NCI-H128 (cell line): ENCODE data around the gene CHID1.

Experiments
- DNase-seq: peaks from one replicate; lab custom pipeline; 2025; ENCODE audit not compliant: unreplicated experiment; lab: John Stamatoyannopoulos, UW

The CHID1 gene

DNA sequence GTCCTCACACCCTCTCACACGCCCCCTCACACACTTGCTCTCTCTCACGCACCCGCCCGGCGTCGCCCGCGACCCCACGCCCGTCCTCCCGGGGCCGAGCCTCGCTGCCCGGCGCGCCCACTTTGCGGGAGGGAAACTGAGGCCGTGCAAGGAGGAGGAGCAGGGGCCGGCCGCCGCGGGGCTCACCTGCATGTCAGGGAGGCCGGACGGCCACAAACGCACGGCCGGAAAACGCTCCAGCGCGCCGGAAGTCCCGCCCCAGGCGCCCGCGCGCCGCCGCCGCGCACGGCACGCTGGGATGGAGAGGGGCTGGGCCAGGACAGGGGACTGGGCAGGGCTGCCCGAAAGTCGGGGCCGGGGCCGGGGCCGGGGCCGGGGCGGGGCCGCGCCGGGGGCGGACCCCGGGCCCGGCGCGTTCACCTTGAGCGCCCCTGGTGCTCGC lies at the start of gene CHID1:
Gene CHID1 (minus strand): TSS at position 222 of the 442 bp plus-strand sequence. CDS start 5,994 bp downstream, outside the sequence.
- peak; percentile 61 for DNase-seq

DNA sequence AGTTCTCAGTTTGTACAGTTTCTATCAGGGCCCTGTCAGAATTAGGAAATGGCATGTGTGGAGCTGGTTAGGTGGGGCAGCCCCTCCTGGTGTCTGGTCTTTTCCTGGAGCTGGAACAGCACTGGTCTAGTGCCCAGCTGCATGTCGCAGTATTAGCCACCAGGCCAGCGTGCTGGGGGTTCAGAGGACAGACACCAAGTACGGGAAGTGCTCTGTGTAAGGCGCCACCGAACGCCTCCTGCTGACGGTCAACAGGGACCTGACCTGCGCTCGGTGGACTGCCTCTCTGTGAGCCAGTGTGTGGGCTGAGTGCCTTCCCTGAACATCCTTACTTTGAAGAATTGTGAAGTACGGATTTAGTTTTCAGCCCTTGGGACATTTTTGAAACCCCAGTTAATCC lies 49.0 kb upstream of the CHID1 start:
- DNase-seq: no peak

DNA sequence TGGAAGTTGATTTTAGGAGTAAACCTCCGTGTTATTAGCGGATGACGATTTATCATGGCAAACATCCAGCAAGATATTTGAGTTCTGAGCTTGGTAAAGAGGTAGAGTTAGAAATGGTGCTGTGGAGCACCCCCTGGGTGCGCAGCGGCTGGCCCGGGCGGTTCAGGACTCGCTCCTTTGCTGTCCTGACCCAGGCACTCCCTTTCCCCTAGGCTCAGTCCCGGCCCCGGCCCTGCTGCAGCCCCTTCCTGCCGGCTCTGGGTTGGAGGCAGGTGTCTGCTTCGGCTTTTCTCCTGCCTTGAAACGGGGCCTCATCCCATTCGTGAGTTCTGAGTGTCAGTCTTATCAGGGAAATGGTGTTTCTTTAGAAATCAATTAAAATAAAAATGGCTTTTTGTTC lies 48.4 kb upstream of the CHID1 start:
- DNase-seq: no peak

DNA sequence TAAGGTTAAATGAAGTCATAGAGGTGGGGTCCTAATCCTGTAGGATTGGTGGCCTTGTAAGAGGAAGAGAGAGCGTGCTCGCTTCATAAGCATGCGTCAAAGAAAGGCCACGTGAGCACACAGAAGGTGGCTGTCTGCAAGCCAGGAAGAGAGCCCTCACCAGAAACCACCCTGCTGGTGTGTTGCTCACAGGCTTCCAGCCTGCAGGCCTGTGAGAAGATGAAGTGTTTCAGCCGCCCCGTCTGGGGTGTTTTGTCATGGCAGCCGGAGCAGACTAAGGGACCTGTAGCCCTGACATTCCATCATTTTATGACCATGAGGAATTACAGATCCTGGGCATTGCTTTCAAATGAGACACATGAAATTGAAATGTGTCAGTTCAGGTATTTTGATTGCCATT lies 47.5 kb upstream of the CHID1 start:
- no peak for DNase-seq

DNA sequence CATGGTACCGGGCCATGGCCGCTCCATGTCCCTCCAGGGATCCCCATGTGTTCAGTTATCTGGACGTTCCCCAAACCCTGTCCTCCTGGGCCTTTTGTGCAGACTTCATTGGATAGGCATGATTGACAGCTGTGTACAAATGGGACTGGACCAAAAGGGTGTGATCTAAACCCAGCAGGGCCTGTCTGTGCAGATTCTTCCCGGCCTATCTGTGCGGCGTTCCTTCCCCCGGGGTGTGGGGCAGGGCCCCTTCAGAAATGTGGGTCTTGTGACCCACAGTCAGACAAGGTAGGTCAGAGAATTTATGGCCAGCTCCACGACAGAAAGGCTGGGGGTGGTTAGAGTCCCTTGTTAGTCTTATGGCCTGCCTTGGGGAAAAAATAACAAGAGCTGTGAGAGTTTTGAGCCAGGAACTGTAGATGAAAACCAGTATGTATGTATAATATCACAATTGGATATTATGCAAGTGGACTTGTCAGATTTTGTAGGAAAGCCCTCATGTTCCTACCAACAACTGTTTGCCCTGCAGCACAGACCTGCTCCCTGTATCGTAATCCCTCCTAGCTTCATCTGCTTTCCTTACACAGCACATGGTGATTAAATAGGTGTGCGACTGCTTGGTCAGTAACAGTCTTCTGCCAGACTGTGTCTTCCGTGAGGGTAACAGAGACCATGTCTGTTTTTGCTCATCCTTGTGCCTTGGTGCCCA lies 46.8 kb upstream of the CHID1 start:
- no peak for DNase-seq

DNA sequence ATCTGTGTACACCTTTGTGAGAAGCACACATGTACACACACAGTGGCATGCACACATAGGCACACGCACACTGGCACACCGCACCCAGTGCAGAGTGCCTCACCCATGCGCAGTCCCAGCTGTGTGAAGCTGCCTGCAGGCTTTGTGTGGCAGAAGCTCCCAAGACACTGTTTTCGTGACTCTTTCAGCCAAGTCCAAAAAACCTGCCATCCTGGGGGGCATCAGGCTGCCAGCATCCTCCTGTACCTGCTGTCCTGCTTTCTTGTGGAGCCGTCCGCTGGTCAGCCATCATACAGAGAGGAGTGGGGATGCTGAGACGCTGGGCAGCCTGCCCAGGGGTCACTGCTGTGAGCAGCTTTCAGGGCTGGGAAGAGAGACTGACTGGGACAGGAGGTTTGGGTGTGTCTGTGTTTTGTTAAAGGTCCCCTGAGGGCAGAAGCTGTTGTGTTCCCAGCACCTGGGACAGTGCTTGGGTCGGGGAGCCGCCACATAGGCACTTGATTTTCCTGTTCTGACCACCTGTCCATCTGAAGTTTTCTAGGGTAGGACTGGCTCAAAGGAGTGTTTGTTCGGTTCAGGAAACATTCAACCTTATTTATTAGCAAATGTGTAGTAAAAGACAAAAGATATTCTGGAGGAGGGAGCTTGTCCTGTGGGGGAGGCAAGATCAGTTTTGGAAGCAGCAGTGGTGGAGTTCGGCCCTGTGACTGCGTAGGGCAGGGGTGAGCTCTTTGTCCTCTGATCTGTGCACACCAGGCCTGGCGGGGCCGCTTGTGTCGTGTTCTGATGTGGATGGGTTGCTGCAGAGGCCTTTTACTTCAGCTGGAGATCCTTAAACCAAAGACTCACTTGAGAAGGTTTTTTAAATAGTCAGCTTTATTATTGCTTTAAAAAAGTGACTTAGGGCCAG lies 44.8 kb upstream of the CHID1 start:
- DNase-seq: no peak

DNA sequence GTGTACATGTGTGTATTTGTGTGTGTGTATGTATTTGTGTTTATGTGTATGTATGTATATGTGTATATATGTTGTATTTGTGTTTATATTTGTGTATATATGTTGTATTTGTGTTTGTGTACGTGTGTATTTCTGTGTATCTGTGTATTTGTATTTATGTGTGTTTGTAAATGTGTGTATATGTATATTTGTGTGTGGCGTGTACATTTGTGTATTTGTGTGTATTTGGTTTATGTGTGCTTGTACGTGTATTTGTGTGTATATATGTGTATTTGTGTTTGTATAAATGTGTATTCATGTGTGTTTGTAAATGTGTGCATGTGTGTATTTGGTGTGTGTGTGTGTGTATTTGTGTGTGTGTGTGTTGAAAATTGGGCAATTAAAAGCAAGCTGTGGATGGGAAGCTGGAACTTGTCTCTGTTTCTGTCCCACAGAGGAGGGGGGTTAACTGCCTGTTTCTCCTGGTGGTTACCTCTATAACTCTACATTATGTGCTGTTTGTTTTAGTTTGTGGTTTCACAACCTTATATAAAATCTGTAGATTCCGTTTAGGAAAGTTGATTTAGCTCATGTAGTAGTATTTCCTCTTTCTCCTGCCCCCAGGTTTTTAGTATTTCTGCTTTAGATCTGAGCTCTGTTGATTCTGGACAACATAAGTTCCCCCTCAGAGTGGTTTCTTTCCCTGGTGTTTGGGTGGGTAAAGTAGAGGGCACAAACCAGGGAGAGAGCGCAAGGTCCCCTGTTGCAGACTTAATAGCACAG lies 44.0 kb upstream of the CHID1 start:
- no peak for DNase-seq

DNA sequence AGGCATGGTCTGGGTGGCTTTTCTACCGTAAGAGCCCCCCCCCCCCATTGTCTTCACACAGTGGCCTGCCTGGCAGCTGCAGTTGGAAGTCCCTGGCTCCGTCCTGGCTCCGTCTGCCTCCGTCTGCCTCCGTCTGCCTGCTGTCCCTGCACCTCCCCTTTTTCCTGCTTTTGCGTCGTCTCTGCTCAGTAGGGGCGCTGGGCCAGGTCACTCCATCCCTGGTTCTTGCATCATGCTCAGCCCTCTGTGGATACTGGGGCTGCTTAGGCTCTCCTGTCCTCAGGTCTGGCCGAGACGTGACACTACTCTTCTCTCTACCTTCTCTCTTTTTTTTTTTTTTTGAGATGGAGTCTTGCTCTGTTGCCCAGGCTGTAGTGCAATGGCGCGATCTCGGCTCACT lies 42.9 kb upstream of the CHID1 start:
- DNase-seq: no peak

DNA sequence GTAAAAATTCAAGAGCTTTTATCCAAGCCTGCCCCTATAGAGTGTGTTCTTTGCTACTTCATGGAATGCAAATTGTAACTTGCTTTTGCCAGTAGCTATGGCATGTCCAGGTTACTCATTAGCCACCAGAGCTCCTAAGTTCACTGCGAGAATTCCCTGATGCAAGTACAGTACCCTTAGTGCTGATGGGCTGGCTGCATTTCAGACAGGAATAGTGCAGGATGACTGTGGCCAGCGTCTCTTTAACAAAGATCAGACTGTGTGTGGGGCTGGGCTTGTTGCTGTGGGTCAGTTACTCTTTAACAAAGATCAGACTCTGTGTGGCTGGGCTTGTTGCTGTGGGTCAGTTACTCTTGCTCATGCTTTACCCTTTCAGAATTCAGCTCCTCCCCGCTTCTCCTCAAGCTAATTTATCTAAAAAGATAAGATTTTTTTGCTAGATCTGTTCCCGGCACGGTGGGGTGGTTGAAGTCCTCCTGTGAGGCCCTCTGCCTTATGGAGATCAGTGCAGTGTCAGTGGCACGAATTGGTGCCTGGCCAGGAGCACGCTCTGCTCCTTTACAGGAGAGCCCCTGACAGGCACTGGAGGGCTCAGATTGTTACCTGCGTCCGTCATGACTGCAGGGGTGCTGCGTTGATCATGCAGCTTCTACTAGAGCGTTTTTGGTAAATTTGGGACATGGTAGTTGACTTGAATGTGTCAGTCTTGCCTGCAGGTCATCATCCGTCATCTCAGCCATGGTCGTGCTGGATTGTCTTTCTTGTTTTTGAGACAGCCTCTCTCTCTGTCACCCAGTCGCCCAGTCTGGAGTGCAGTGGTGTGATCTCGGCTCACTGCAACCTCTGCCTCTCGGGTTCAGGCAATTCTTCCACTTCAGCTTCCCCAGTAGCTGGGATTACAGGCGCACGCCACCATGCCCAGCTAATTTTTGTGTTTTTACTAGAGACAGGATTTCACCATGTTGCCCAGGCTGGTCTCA lies 42.1 kb upstream of the CHID1 start:
- no peak for DNase-seq

DNA sequence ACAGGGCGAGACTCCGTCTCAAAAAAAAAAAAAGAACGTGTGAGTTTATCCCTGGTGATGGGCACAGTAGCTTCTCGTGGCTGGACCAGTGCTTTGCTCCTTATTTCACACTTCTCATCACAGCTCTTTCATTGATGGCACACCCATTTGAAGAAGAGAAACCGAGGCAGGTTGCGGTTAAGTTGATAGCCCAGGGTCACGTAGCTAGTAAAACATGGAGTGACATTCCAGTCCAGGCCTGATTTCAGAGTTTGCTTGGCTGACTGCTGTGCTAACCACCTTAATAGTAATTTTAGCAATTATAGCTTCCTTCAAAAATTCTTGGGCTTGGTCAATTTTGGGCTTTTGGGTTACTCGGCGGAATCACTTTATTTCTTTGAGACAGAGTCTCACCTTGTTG lies 40.9 kb upstream of the CHID1 start:
- DNase-seq: no peak

DNA sequence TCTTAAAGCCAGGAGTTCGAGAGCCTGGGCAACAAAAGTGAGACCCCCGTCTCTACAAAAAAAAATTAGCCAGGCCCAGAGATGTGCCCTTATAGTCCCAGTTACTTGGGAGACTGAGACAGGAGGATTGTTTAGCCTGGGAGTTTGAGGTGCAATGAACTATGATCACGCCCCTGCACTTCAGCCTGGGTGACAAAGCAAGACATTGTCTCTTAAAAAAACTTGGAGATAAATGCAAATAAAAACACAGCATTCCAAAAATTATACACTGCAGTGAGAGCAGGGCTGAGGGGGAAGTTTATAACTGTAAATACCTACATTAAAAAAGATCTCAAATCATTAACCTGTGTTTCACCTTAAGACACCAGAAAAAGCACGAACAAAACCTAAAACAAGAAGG lies 37.1 kb upstream of the CHID1 start:
- no peak for DNase-seq

DNA sequence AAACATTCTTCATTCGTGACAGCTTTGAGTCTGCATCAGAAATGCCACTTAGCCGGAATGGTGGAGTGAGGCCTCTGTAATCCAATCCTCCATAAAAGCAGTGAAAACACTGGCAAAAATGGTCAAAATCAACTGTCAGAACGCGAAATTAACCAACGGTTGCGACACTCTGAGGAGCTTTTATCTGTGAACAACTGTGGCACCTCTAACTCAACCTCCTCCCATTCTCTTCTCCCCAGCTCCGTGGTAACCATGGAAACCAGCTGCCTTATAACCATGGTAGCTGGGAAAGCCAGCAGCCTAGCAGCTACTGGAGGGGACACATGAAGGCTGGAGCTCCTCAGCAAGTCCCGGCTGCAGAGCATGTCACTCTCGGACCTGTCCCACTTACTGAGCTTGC lies 35.4 kb upstream of the CHID1 start:
- DNase-seq: no peak

DNA sequence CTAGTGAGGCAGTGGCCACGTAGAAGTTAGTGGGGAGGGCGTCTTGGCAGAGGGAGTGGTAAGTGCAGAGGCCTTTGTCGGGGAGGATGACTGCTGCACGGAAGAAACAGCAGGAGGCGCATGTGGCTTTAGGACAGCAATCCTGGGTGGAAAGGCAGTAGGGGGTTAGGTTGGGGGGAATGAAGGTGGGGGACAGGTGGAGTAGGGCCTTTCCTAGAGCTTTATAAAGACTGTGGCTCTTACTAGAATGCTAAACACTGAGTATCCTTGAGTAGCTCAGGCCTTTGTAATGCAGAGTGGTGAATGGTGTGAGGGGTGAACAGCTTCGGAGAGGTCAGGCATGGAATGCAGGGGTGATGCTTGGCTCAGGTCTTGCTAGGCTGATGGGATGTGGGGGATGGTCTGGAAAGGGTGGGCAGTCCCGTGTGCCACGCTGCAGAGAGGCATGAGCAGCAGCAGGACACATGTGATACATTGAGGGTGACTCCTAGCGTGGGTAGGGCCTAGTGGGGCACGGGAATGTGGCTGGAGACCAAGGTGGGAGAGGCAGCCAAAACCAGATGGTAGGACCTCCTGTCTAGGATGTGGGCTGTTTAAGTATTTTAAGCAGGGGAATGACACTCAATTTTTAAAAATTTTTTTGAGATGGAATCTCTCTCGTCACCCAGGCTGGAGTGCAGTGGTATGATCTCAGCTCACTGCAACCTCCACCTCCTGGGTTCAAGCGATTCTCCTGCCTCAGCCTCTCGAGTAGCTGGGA lies 34.3 kb upstream of the CHID1 start:
- no peak for DNase-seq

DNA sequence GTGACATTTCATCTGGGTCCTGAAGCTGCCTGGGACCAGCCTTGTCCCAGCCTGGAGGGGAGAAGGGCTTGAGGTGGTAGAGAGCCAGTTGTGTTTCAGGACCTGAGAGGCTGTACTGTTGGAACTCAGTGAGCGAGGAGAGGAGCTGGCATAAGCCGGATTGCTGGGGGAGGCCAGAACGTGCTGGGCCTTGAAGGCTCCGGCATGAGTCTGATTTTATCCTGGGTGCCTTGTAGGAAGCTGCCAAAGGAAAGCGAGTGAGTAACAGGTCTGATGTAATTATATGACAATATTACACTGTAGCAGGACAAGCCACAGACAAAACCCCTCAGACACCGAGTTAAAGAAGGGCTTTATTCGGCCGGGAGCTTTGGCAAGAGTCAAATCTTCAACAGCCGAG lies 32.2 kb upstream of the CHID1 start:
- no peak for DNase-seq

DNA sequence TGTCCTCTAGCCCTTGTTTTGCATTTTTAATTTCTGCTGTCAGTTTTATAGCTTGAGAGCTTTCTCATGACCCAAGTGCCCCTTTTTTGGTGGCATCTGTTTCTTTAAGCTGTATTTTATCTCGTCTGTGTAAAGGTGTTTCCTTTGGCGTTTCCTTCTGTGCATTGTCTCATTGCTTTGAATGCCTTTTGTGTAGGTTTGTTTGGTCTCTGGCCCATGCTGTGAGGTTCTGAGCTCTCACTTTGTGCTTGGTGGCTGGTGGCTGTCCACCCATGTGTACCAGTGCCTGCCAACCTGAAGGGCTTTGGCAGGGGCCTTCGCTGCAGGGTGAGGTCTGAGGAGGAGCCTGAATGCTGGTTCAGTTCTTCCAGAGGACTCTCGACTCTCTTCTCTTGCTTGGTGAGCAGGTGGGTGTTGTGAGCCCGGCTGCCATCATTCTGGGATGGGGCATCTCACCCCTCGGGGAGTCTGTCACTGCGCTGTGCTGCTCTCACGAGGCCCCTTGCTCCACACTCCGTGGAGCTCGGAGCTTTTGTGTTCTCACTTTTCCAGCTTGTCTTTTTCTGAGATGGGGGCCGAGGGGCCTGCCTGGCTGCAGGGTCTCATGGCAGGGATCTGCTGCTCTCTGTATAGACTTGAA lies 30.0 kb upstream of the CHID1 start:
- no peak for DNase-seq

DNA sequence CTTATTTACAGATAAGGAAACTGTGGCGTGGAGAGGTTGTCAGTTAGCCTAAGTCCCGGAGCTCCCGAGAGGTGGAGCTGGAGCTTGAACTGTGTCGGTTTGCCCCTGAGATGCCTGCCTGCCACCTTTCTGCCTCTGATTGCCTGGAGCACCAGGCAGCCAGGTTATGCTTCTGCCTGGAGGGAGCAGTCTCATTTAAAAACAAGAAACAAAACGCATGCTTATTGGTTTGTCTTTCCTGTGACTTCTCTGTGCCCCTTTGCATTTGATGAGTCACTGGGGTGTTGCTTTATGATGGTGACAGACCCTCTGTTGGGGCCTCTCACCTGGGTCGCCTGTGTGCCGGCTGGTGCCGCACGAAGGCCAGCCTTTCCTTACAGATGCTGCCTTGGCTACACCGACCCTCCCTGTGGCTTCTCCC lies 27.2 kb upstream of the CHID1 start:
- DNase-seq: no peak

DNA sequence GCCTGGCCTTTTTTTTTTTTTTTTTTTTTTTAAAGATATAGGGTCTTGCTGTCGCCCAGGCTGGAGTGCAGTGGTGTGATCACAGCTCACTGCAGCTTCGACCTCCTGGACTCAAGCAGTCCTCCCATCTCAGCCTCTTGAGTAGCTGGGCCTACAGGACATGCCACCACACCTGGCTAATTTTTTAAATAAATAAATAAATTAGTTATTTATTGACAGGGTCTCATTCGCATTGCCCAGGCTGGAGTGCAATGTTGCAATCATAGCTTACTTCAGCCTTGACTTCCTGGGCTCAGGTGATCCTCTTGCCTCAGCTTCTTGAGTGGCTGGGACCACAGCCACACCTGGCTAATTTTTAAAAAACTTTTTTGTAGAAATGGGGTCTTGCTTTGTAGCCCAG lies 25.6 kb upstream of the CHID1 start:
- no peak for DNase-seq

DNA sequence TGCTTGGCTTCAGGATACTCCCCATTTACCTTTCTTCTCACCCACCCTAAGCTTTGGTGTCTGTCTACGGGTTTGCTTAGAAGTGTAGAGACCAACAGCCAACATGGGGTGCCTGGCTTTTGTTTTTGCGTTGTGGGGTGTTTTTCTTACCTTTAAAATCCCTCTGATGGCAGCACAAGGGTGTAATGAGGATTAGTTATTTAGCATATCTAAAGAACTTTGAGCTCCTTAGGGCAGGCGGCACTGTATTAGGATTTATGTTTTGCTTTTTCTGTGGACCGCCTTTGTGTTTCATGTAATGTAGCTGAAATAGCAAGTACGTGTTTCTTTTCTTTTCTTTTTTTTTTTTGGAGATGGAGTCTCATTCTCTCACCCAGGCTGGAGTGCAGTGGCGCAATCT lies 23.9 kb upstream of the CHID1 start:
- DNase-seq: no peak

DNA sequence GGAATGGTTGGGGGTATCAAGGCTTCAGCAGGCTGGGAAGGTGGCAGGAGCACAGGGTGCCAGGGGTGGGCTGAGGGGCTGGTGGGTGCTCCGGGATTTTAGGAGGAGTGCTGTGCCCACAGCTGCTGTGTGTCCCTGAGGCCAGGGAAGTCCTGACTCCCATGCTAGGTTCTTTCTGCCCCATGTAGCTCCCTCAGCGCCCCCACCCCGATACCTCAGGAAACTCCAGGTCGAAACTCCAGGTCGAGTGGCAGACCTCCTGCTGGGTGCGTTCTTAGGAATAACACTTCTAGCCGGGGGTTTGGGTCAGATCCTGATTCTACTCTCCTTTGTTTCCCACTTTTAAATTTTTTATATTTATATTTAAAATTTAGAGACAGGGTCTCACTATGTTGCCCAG lies 23.3 kb upstream of the CHID1 start:
- no peak for DNase-seq
